Gastroesophageal sphincter (tissue), 4 donors: ENCODE measurements around the gene SPANXN2. TPM values are rescaled to one million over a fixed set of nuclear protein-coding genes. Genes with fewer than 3 reads are reported as not detected.

Source experiments
- ATAC-seq: fragments of 150-250 bp; one replicate; pipeline ENCODE4 v1.9.1; 2016; ENCODE audit warnings: mild to moderate bottlenecking, moderate library complexity
- H3K27ac ChIP-seq, 4 donors: fragments of 200-600 bp; sonication (generic) in 3 of 4; 1 replicate in 3 of 4; 2 replicates in 1 of 4; pipeline ENCODE4 v1.5.1; 2016 to 2019
- H3K27me3 ChIP-seq: fragments of 200-600 bp; sonication (generic); one replicate; pipeline ENCODE4 v1.5.1; 2019
- H3K36me3 ChIP-seq, 2 donors: fragments of 200-600 bp; sonication (generic); one replicate each; pipeline ENCODE4 v1.5.1; 2019; ENCODE audit warnings: control low read depth in 1 of 2
- H3K4me1 ChIP-seq, 3 donors: fragments of 200-600 bp; sonication (generic); 1 replicate in 2 of 3; 2 replicates in 1 of 3; pipeline ENCODE4 v1.5.1; 2016 to 2019; ENCODE audit warnings: control low read depth in 2 of 3
- H3K4me3 ChIP-seq, 2 donors: fragments of 200-600 bp; sonication (generic); one replicate each; pipeline ENCODE4 v1.5.1; 2019; ENCODE audit warnings: mild to moderate bottlenecking in 1 of 2, moderate library complexity in 1 of 2
- H3K9me3 ChIP-seq, 3 donors: fragments of 200-600 bp; sonication (generic); one replicate each; pipeline ENCODE4 v1.5.1; 2017 to 2019; ENCODE audit warnings: control low read depth in 2 of 3
- CTCF ChIP-seq, 4 experiments: fragments of 200-600 bp in 2 of 4; fragments of 450-650 bp in 2 of 4; sonication (generic) in 1 of 4; IDR thresholded peaks; one replicate each; pipeline ENCODE4 v1.5.1; 2017 to 2019; ENCODE audit warnings: antibody characterized with exemption in 4 of 4, mild to moderate bottlenecking in 2 of 4, moderate library complexity in 2 of 4
- EP300 ChIP-seq: sonication (generic); formaldehyde crosslinking; IDR thresholded peaks from one replicate; pipeline ENCODE4 v1.6.1; 2017; ENCODE audit warnings: antibody characterized with exemption, mild to moderate bottlenecking
- POLR2A ChIP-seq, 2 donors: fragments of 450-650 bp; IDR thresholded peaks; one replicate each; pipeline ENCODE4 v1.6.1; 2017; ENCODE audit warnings: antibody characterized with exemption in 2 of 2, mild to moderate bottlenecking in 2 of 2, moderate library complexity in 1 of 2
- POLR2AphosphoS5 ChIP-seq: sonication (generic); formaldehyde crosslinking; IDR thresholded peaks from one replicate; pipeline ENCODE4 v1.6.1; 2017; ENCODE audit warnings: antibody characterized with exemption
- WGBS, 2 donors: methylation state at CpG; one replicate each; pipeline ENCODE4 v1.1.5; 2018; ENCODE audit warnings: low coverage in 1 of 2; 5-methylcytosine and 5-hydroxymethylcytosine counted together
- total RNA-seq, 4 donors: library from RNA; depleted of rRNA; stranded (reverse); fragments of >200 nt; gene quantifications; one replicate each; pipeline ENCODE4 v1.1.0, GENCODE V29; 2016

Gene SPANXN2
- total RNA-seq, 4 donors from 2014 or later, result not detected

- H3K9me3 ChIP-seq, result no peaks in the 10 kb centered on the region
- H3K36me3 ChIP-seq, result no peaks in the 10 kb centered on the region
- no peaks in the 10 kb centered on the region for H3K4me1 ChIP-seq
- no peak for ATAC-seq
- TF ChIP-seq POLR2A (IDR thresholded peaks at IDR 0.05), result no peak
- no peak for TF ChIP-seq EP300
- TF ChIP-seq CTCF (IDR thresholded peaks at IDR 0.05), result no peak
- no peak for TF ChIP-seq POLR2AphosphoS5
- H3K27ac ChIP-seq, result no peak overlapping the region
- H3K27me3 ChIP-seq, result no peaks in the 10 kb centered on the region
- H3K4me3 ChIP-seq, result no peak overlapping the region
- 36 to 72% methylated on average over 3 to 4 of the region's 4 CpGs for WGBS, 2 donors
Measured at GRCh38 chrX:143674926-143675325, 45.6 kb downstream of the SPANXN2 start.

- Histone ChIP-seq H3K27me3 (no peaks in the 10 kb centered on the region), H3K4me1 (no peaks in the 10 kb centered on the region), H3K36me3 (no peaks in the 10 kb centered on the region), H3K27ac (no peak overlapping the region), H3K4me3 (no peak overlapping the region), H3K9me3 (no peaks in the 10 kb centered on the region)
- 6 to 12% methylated on average over 4 to 5 of the region's 5 CpGs for WGBS, 2 donors
- TF ChIP-seq EP300, result no peak
- no peak for TF ChIP-seq POLR2AphosphoS5
- no peak for TF ChIP-seq CTCF (IDR thresholded peaks at IDR 0.05)
- no peak for TF ChIP-seq POLR2A (IDR thresholded peaks at IDR 0.05)
- ATAC-seq, result no peak
Measured at GRCh38 chrX:143669395-143669794, 51.2 kb downstream of the SPANXN2 start.

GRCh38 chrX:143664302-143664701, 56.2 kb downstream of the SPANXN2 start:
- H3K27ac ChIP-seq, result no peak overlapping the region
- H3K4me1 ChIP-seq, result no peaks in the 10 kb centered on the region
- ATAC-seq, result no peak
- H3K36me3 ChIP-seq, result no peaks in the 10 kb centered on the region
- H3K4me3 ChIP-seq, result no peak overlapping the region
- no peaks in the 10 kb centered on the region for H3K9me3 ChIP-seq
- H3K27me3 ChIP-seq, result no peaks in the 10 kb centered on the region
- TF ChIP-seq CTCF (IDR thresholded peaks at IDR 0.05), result peak in 2 of 4 experiments; percentile 15 to 40
- no peak for TF ChIP-seq POLR2A (IDR thresholded peaks at IDR 0.05)
- WGBS, 2 donors, result 33 to 43% methylated on average over 5 of the region's 5 CpGs

GRCh38 chrX:143663755-143664154, 56.8 kb downstream of the SPANXN2 start:
- no peak for ATAC-seq
- WGBS, 2 donors, result 66% methylated on average over 4 to 5 of the region's 5 CpGs
- TF ChIP-seq CTCF (IDR thresholded peaks at IDR 0.05) (no peak), POLR2AphosphoS5 (no peak)
- no peak overlapping the region for H3K27ac ChIP-seq
- H3K9me3 ChIP-seq, result no peaks in the 10 kb centered on the region
- no peaks in the 10 kb centered on the region for H3K4me1 ChIP-seq
- H3K27me3 ChIP-seq, result no peaks in the 10 kb centered on the region
- no peak overlapping the region for H3K4me3 ChIP-seq
- no peaks in the 10 kb centered on the region for H3K36me3 ChIP-seq

Other genes with a start within 250 kb of the SPANXN2 start
- gene SPANXN3, start 203.3 kb downstream of the SPANXN2 start, total RNA-seq, result not detected
- gene SLITRK4, start 84.7 kb downstream of the SPANXN2 start, total RNA-seq, result 1 to 10 TPM in 3 of 4 donors, under 1 TPM in 1; 0.35 to 2.7 (median 1.4) TPM
- gene UBE2NL, start 163.3 kb upstream of the SPANXN2 start, total RNA-seq, result not detected